Mucosa of descending colon (tissue), 3 donors: ENCODE data around the gene ACVR2B. TPM values are rescaled to one million over a fixed set of nuclear protein-coding genes. Genes with fewer than 3 reads are reported as not detected.

Source experiments
- ATAC-seq: fragments of 200-7000 bp; cut with Tn5 transposase; one replicate; pipeline ENCODE4 v1.9.1; 2020; ENCODE audit warnings: mild to moderate bottlenecking, moderate library complexity
- DNase-seq, 3 donors: peaks; one replicate each; pipeline ENCODE4 v3.0.0-alpha.2; 2020
- H3K36me3 ChIP-seq: fragments of 200-600 bp; one replicate; pipeline ENCODE4 v1.8.0; 2021; ENCODE audit warnings: low read depth, mild to moderate bottlenecking
- H3K4me1 ChIP-seq: fragments of 200-600 bp; one replicate; pipeline ENCODE4 v1.8.0; 2021; ENCODE audit warnings: low read depth, mild to moderate bottlenecking
- H3K4me3 ChIP-seq: fragments of 200-600 bp; one replicate; pipeline ENCODE4 v1.8.0; 2021; ENCODE audit warnings: mild to moderate bottlenecking
- H3K9me3 ChIP-seq: fragments of 200-600 bp; one replicate; pipeline ENCODE4 v1.8.0; 2021; ENCODE audit warnings: mild to moderate bottlenecking
- intact Hi-C, 2 donors: fragments of 100-400 bp; cut with DNase I in 1 of 2; cut with micrococcal nuclease in 1 of 2; formaldehyde crosslinking; loops; one replicate each; pipeline versions ENCODE4 v1.11.0 to v1.11.1; 2022; cut with DNase I, micrococcal nuclease
- total RNA-seq, 3 donors: library from RNA; stranded (reverse); fragmentation: NEBNext Ultra II Directional in 2 of 3; extraction: Animal tissue kit (Norgen Biotek cat#: 25700) in 2 of 3; gene quantifications; one replicate each; pipeline versions ENCODE4 v1.2.1 to v1.2.4, GENCODE V29; 2021 to 2023
- TF ChIP-seq, protein P1 (sequence below): fragments of 200-600 bp; IDR thresholded peaks from one replicate; pipeline ENCODE4 v1.8.0; 2022; ENCODE audit warnings: antibody characterized with exemption, mild to moderate bottlenecking
- donor health status: DM: no; HTN: no; CAD: no; lungs with moderate emphysema.
- donor health status: DM: no; HTN: no; CAD: no.
- donor health status: DM: no; HTN: yes; CAD: no.

The ACVR2B gene
- total RNA-seq, 3 donors from 2014 or later = 4.3 to 9.6 (median 7.8) TPM

DNA sequence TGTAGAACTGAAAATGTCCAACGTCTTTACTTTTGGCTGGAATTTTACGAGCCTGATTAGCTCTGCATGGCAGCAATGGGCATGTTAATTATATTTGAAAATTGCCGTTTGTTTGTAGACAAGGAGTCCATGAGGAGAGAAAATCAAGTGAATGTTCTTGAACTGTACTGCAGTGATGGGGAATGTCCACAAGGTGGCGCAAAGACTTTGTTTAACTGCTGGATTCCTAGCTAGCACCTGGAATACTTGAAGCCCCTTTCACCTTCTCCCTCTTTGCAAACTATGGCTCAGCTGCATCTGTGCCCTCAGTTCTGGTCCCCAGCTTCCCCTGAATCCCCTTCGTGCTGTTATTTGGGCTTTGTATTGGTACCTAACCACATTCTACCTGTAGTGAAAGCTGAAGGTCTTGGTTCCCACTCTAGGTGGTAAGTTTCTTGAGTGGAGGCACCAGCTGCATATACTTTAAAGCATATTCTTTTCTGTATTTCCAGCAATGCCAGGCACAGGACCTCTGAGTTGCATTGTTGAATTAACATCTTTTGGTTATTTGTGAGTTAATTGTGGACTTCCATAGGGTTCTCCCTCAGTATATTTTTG is 67.8 kb downstream of the ACVR2B start:
- peak; percentile 75 for ATAC-seq
- peak in 2 of 3 donors; percentile 34 to 77 for DNase-seq
- no peaks in the 10 kb centered on the region for H3K36me3 ChIP-seq
- H3K9me3 ChIP-seq = no peaks in the 10 kb centered on the region
- TF ChIP-seq, protein P1, sequence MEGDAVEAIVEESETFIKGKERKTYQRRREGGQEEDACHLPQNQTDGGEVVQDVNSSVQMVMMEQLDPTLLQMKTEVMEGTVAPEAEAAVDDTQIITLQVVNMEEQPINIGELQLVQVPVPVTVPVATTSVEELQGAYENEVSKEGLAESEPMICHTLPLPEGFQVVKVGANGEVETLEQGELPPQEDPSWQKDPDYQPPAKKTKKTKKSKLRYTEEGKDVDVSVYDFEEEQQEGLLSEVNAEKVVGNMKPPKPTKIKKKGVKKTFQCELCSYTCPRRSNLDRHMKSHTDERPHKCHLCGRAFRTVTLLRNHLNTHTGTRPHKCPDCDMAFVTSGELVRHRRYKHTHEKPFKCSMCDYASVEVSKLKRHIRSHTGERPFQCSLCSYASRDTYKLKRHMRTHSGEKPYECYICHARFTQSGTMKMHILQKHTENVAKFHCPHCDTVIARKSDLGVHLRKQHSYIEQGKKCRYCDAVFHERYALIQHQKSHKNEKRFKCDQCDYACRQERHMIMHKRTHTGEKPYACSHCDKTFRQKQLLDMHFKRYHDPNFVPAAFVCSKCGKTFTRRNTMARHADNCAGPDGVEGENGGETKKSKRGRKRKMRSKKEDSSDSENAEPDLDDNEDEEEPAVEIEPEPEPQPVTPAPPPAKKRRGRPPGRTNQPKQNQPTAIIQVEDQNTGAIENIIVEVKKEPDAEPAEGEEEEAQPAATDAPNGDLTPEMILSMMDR = peak; percentile 82
- intact Hi-C loops = loop anchor here (5.0 to 10.0 kb wide), 2 partner anchors 131 to 133 kb away; no protein-coding TSS in a partner anchor
- H3K4me1 ChIP-seq = no peaks in the 10 kb centered on the region
- no peak overlapping the region for H3K4me3 ChIP-seq

DNA sequence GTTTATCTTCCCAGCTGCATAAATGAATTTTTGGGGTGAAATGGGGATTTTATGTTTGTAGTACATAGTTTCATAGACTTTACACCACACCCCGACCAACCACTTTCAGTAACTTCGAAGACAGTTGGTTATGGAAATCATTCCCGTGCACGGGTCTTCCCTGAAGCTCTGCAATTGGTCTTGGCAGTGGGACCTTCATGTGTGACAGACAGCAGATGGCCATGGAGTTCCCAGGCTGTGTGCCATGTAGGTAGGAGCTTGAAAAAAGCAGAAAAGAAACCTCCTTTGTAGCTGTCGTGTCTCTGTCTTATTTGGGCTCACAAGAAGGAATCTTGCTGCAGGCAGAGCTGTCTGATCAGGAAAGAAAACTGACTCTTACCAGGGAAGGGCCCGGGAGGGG is 68.3 kb downstream of the ACVR2B start:
- H3K36me3 ChIP-seq = no peaks in the 10 kb centered on the region
- H3K4me3 ChIP-seq = no peak overlapping the region
- no peak for DNase-seq
- intact Hi-C loops = loop anchor here (5.0 to 10.0 kb wide), 2 partner anchors 130 to 133 kb away; no protein-coding TSS in a partner anchor
- H3K4me1 ChIP-seq = no peaks in the 10 kb centered on the region
- TF ChIP-seq, protein P1 = no peak
- no peaks in the 10 kb centered on the region for H3K9me3 ChIP-seq
- no peak for ATAC-seq

DNA sequence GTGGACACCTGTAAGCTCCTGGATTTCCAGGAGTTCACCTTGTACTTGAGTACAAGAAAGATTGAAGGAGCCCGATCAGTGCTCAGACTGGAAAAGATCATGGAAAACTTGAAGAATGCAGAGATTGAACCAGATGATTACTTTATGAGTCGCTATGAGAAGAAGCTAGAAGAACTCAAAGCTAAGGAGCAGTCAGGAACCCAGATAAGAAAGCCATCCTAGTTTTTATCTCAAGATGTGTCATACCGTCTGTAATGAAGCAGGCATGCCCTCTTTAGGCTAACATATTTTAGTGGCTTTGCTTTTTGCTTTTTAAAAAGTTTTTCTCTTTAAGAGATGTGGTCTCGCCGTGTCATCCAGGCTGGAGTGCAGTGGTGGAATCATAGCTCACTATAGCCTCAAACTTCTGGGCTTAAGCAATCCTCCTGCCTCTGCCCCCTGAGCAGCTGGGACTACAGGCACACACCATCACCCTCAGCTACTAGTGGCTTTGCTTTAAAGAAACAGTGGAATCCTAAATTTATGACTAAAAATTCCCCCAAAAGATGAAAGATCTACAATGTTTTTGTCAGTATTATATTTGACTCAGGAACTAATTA is 70.5 kb downstream of the ACVR2B start:
- no peaks in the 10 kb centered on the region for H3K36me3 ChIP-seq
- TF ChIP-seq, protein P1 = no peak
- DNase-seq (no peak), ATAC-seq (no peak)
- no peaks in the 10 kb centered on the region for H3K9me3 ChIP-seq
- H3K4me3 ChIP-seq = no peak overlapping the region
- intact Hi-C loops = loop anchor here (5.0 to 10.0 kb wide), 2 partner anchors 128 to 131 kb away; no protein-coding TSS in a partner anchor
- H3K4me1 ChIP-seq = no peaks in the 10 kb centered on the region

DNA sequence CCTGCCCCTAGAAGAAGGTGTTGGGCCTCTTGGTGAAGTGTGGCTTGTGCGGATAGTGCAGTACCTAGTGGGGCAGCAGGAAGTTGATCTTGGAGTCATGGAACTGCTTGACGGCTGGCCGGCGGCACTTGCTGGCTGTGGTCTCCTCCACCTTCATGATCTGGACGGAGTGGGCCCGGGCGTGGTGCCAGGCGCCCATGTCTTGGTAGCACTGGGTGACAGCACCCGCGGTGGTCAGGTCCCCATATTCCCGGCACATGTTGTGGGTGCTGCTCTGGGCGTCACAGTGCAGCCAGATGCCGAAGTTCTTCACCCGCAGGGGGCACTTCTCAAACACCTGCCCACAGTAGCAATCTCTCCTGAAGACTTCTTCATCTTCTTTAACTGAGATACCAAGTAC is 73.1 kb downstream of the ACVR2B start:
- H3K9me3 ChIP-seq = no peaks in the 10 kb centered on the region
- peak in 1 of 3 donors; percentile 46 for DNase-seq
- intact Hi-C loops = loop anchor here in 1 of 2 donors (10.0 kb wide), 1 partner anchor 128 kb away; no protein-coding TSS in a partner anchor
- H3K4me3 ChIP-seq = no peak overlapping the region
- no peaks in the 10 kb centered on the region for H3K36me3 ChIP-seq
- TF ChIP-seq, protein P1 = no peak
- no peaks in the 10 kb centered on the region for H3K4me1 ChIP-seq
- ATAC-seq = no peak

DNA sequence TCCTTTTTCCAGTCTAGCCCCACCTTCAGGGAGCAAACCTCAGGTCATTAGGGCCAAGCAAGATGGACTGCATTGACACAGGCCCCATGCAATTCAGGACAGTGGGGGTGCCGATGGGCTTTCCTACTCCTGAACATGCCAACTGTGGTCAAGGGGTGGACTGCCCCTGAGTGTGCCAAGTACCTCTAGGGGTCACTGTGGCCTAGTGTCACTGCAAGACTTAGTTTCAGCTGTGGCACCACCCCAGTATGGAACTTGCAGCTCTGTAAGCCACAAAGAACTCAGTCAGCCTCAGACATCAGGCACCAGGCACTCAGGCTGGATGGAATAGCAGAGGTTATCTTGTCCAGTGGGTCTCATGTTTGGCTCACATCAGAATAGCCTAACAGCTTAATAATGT is 74.8 kb downstream of the ACVR2B start:
- DNase-seq (no peak), ATAC-seq (no peak)
- no peaks in the 10 kb centered on the region for H3K4me1 ChIP-seq
- TF ChIP-seq, protein P1 = no peak
- no peak overlapping the region for H3K4me3 ChIP-seq
- no peaks in the 10 kb centered on the region for H3K9me3 ChIP-seq
- intact Hi-C loops = loop anchor here in 1 of 2 donors (10.0 kb wide), 1 partner anchor 126 kb away; no protein-coding TSS in a partner anchor
- no peaks in the 10 kb centered on the region for H3K36me3 ChIP-seq
